COR-L47 (cell line): ENCODE results near the gene SF3B2.
"Not testable (repeated sequence)": the region's sequence is repeated elsewhere in the genome, so short reads cannot be mapped to it uniquely, and the experiment has no call there.

Experiments
- DNase-seq: peaks from one replicate; lab custom pipeline; 2025; lab: John Stamatoyannopoulos, UW

The SF3B2 gene, protein sequence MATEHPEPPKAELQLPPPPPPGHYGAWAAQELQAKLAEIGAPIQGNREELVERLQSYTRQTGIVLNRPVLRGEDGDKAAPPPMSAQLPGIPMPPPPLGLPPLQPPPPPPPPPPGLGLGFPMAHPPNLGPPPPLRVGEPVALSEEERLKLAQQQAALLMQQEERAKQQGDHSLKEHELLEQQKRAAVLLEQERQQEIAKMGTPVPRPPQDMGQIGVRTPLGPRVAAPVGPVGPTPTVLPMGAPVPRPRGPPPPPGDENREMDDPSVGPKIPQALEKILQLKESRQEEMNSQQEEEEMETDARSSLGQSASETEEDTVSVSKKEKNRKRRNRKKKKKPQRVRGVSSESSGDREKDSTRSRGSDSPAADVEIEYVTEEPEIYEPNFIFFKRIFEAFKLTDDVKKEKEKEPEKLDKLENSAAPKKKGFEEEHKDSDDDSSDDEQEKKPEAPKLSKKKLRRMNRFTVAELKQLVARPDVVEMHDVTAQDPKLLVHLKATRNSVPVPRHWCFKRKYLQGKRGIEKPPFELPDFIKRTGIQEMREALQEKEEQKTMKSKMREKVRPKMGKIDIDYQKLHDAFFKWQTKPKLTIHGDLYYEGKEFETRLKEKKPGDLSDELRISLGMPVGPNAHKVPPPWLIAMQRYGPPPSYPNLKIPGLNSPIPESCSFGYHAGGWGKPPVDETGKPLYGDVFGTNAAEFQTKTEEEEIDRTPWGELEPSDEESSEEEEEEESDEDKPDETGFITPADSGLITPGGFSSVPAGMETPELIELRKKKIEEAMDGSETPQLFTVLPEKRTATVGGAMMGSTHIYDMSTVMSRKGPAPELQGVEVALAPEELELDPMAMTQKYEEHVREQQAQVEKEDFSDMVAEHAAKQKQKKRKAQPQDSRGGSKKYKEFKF

DNA sequence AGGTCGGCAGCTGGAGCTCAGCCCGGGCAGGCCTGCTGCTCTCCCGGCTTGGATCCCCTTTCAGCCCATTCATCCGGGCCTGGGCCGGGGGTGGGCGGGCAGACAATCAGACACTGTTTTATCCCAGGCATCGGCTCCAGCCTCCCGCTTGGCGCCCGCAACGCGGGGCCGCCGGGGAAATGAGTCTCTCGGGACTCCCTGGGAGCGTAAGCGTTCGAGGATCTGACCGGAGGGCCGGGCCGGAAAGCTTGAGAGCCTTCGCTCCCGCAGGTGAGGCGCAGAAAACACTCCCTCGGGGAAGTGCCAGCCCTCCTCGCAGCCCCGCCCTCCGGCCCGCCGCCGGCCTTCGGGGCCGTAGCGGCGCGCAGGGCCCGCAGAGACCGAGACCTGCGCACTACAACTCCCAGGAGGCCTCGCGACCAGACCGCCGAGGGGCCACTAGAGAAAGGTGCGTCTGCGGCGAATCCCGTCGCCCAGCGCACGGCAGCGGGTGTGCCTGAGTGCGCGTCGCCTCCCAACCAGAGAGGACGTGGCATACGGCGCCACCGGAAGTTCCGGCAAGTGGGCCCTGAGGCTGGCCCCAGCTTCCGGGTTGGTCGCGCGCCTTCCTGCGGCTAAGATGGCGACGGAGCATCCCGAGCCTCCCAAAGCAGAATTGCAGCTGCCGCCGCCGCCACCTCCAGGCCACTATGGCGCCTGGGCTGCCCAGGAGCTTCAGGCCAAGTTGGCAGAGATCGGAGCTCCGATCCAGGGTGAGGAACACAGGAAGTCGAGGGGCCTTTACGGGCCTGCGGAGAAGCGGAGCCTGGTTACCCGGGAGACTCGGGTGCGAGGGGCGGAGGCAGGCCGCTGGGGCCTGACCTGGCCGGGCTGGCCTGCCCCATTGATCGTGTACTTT lies at the start of gene SF3B2:
TSS of gene SF3B2 (plus strand) at position 599 of the 898 bp plus-strand sequence. CDS start at position 620, 21 bp downstream.
- DNase-seq, result peak; percentile 96

DNA sequence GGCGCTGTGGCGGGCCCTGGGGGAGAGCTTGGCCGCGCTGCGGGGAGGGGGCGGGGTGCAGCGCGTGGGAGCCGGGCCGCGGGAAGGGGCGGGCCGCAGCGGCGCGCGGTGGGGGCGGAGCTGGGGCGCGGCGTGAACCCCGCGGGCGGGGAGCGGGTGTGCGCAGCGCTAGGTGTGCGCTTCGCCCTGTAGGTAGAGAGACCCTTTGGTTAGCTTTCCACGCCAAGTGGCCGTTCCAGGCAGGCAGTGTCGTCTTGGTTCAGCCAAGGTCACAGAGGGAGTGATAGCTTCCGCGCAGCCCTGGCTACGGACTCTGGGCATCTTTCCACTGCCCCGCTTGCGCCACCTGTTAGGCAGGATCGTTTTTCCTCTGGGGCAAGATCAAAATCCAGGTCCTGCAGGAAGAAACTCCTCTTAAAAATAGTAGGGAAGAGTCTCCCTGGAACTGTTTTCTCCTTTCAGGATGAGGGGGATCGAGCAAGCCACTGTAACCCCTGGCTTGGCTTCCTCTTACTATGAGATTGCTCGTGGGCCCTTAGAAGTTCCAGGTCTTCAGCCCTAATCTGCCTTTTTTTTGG lies 49.4 kb upstream of the SF3B2 start:
- DNase-seq, result peak; percentile 51

DNA sequence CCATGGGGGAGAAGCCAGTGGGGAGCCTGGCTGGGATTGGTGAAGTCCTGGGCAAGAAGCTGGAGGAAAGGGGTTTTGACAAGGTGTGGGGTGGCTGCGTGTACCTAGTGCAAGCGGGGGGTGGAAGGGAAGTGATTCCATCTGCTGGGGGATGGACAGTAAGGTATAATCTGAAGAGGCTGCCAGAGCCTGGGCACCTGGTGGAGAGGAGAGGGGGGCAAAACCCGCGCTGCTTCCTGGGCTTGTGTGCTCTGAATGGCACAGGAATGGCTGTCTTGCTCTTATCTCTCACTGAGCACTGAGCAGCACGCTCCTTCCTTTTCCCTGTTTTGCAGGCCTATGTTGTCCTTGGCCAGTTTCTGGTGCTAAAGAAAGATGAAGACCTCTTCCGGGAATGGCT lies 48.9 kb upstream of the SF3B2 start:
- DNase-seq, result no peak

DNA sequence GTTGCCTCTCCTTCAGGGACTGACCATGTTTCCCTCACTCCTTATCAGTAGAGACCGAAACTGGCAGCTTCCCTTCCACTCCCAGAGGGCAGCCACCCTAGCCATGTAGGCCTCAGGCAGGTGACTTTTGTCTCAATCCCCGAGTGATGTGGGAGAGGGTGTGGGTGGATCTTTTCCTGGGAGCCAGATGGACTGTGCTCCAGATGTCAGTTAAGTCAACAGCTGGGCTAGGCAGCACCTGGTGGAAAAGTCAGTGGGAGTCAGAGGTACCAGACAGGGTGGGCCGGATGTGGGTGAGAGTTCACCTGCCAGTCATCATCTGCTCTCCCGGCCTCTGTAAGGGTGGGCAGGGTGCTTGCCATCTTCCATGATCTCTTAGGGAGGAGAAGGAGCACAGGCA lies 48.0 kb upstream of the SF3B2 start:
- no peak for DNase-seq

DNA sequence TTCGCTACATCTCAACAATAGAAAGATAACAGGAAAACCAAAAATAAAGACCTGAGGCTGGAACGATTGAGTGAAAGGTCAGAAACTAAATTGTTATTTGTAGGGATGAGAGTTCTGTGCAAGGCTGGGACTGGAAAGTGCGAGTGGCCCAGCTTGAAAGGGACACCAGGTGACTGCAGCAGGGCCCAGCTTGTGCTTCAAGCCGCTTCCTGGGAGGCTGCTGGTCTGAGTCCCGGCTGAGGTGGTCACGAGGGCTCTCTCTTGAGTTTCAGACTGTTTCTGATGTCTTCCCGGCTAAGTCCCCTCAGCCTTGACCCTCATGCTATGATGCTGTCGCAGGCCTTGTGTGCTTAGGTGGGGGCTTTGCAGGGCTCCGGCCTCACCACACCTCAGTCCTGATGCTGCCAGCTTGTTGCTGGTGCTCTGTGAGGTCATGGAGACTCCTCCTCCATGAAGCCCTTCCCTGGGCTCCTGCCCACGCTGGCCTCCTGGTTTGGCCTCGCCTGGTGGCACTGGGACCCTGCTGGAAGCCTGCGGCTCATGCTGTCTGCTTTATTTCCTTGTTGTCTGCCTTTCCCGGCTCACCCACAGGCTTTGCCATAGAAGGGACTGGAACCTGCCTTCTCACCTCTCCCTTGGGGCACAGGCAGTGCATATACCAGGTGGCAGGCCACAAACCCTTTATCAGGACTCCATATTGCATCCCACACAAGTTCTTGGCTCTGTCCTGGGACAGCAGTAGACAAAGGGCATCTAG lies 45.9 kb upstream of the SF3B2 start:
- DNase-seq, result no peak

DNA sequence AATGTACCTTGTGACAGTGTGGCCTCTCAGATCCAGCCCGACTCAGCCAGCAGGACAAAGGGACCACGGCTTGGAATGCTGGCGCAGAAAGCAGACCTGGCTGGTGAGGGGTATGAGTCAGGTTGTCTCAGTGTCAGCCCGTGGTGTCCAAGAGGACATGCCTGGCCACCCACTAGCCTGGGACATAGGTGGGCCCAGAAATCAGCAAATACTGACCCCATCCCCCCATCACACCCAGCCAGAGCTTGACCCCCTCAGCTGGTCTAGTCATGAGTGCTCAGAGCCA lies 45.3 kb upstream of the SF3B2 start:
- no peak for DNase-seq

DNA sequence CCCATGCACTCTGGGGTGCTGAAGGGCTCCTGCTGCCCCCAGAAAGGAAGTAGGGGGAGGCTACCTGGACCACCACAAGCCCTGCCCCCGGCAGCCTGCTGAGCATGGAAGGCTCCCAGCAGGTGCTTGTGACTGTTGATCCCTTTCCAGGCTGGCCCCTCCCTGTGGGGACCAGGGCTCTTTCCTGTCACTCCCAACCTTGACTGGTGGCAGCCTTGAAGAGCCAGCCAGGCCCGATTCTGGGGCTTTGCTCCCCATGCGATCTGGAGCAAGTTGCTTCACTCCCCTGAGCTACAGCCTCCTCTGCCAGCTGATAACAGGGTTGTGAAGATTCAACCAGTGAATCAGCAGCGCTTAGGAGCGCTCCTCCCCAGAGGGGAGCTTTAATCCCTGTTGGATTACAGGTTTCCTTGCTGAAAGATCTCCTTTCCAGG lies 44.9 kb upstream of the SF3B2 start:
- no peak for DNase-seq

DNA sequence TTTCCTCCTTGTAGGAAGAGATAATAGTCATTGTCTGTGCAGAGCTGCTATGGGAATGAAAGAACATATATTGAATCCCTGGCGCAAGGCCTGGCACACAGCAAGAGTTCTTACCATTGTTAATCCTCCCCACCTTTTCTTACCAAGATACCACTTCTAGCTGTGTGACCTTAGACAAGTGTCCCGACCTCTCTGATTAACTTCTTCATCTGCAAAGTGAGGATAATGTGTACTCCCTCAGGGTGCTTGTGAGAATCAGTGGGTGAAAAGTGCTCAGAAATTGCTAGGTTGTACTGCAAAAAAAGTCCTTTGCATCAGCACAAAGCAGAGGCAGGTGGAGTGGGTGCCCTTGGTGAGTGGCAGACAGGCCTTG lies 44.1 kb upstream of the SF3B2 start:
- DNase-seq, result no peak

DNA sequence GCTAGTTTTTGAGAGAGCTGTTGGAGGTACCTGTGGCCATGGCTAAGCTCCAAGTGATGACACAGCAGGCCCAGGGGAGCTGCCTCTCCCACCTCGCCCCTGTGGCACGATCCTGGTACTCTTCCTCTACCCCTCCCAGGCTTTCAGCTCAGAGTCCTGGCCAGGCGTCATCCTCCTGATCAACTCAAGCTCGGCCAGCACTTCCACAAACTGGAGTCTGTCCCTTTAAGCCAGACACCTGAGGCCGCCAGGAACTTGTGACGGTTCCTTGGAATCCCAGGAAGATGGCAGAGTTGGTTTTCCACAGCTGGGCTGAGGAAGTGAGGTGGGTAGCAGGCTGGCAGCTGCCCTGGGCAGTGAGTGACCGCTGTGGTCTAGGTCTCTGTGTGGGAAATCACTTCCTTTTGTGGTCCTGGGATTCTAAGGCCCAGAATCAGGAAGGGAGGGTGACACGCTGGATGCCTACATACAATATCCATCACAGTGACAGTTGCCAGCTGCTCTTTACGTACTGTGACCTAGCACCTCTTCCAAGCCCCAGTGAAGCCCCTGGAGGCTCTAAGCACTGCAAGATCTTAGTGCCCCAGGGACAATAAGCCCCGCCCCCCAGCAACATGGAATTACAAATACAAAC lies 43.6 kb upstream of the SF3B2 start:
- DNase-seq, result no peak

DNA sequence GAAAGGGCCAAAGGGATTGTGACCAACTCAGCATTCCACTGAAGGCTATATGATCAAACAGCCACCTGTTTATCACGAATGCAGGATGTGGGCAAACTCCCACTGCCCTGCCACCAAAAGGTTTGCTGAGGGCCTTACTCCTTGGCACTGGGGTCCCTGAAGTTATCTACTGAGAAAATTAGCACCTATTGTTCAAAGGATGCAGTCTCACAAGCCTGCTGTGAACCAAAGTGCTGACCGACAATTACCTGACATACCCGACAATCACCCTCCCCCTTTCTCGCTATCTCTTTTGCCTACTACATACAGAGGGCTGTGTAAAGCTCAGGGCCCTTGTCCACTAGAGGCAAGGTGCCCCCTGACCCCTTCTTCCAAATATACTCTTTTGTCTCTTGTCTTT lies 42.1 kb upstream of the SF3B2 start:
- not testable (repeated sequence) for DNase-seq

DNA sequence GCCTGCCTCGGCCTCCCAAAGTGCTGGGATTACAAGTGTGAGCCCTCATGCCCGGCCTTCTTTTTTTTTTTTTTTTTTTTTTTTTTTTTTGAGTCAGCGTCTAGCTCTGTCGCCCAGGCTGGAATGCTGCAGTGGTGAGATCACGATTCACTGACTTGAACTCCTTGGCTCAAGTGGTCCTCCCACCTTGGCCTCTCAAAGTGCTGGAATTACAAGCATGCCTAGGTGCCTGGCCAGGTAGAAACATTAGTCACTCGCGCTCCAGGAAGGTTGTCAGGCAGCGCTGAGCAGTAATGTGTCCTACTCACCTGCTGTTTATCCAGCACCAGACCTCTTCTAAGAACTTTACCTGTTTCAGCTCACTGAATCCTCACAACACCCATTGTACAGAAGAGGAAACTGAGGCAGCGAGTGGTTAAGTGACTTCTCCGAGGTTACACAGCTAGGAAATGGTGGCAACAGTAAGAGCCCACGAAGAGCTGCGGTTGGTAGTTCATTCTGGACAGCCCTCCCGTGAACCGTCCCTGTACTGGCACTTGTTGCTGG lies 40.9 kb upstream of the SF3B2 start:
- no peak for DNase-seq

DNA sequence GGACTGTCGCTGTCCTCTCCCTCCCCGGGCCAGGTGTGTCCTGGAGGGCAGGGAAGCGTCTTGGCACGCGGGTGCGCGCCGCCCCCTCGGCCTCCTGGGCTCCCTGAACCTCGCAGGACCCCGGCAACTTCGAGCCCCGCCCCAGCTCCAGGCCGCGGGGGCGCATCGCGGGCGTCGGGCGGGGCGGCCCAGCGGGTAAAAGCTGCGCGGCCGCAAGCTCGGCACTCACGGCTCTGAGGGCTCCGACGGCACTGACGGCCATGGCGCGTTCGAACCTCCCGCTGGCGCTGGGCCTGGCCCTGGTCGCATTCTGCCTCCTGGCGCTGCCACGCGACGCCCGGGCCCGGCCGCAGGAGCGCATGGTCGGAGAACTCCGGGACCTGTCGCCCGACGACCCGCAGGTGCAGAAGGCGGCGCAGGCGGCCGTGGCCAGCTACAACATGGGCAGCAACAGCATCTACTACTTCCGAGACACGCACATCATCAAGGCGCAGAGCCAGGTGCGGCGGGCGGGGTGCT lies 40.3 kb upstream of the SF3B2 start, which contains the start of gene CST6:
TSS of gene CST6 (plus strand) at position 224 of the 519 bp plus-strand sequence. CDS start at position 261, 37 bp downstream.
- no peak for DNase-seq

DNA sequence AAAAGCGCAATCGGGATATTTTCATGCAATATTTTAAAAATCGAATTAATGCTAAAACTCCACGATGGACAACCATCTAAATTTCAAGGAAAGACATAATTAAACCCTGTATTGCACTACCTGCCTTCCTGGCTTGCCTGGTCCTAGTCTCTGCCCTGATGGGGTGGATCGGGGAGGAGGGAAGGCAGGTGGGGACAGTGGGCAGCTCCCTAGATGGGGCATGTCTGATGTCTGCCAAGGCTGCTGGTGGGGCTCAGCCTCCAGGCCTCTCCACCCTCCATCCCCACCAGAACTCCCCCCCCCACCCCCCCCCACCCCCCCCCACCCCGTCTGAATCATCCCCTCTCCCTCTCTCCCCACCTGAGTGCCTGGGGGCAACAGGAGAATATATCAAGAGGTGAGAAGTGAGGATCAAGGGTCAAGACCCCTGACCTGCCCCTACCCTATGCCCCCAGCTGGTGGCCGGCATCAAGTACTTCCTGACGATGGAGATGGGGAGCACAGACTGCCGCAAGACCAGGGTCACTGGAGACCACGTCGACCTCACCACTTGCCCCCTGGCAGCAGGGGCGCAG lies 39.7 kb upstream of the SF3B2 start:
- DNase-seq, result no peak

DNA sequence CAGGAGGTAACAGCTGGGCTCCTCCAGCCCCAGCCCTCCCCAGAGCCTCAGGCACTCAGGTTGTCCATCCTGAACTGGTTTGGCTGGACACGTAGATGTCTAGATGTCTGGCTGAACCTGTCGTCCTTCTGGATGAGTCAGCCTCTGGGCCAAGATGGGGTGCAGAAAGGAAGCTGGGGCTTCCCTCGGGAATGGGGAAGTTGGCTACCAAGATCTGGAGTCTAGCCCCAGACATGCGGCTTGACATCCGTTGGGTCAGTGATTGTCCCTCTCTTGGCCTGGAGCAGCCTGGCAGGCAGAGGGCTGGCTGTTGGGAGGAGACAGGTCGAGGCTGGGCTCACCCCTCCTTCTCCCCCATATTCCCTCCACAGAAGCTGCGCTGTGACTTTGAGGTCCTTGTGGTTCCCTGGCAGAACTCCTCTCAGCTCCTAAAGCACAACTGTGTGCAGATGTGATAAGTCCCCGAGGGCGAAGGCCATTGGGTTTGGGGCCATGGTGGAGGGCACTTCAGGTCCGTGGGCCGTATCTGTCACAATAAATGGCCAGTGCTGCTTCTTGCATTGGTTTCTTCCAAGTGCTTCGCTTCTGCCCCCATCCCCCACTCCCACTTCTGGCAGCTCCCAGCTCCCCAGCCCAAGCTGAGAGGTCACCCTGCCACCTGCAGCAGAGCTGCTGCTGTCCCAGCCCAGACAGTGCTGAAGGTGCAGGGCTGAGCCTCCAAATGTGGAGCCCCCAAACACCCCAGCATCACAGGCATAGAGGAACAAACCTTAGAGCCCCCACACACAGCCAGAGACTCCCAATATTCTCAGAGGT lies 39.0 kb upstream of the SF3B2 start:
- no peak for DNase-seq

DNA sequence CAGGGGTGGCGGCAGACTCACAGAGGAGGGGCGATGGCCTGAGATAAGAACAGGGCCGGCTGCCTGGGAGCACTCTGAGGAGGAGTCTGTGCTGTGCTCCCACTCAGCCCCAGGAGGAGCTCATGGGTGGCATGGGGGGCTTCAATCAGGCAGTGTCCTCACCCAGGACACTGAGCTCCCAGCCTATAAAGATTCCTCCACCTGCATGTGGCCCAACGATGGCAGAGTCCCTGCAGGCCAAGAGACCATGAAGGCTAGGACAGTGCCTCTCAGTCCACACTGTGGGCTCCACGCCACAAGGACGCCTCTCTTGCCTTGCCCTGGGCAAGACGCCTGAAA lies 38.4 kb upstream of the SF3B2 start:
- no peak for DNase-seq

DNA sequence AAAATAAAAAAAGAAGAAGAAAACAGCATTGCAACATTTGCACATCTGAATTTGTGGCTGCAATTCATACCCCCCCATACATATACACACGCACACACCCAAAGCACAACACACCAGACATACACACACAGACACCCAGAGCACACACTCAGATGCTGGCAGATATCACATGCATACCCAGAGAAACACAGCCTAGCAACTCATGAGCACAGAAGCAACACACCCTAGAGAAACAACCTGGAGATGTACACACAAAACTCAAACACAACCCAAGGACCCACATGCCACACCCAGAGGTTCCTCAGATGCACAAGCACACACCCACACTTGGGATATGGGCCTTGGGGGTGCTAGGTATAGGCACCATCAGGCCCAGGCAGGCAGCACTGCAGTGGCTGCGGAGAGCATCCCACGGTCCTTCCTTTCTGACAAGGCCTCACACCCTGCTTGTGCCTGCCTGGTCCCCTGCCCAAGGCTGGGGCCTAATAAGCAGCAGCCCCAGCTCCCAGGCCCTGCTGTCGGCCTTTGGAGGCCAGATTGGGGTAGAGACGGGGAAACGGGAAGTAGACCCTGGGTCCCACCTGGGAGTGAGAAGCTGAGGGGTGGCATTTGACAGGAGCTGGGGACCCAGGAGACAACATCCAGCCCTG lies 37.2 kb upstream of the SF3B2 start:
- no peak for DNase-seq

DNA sequence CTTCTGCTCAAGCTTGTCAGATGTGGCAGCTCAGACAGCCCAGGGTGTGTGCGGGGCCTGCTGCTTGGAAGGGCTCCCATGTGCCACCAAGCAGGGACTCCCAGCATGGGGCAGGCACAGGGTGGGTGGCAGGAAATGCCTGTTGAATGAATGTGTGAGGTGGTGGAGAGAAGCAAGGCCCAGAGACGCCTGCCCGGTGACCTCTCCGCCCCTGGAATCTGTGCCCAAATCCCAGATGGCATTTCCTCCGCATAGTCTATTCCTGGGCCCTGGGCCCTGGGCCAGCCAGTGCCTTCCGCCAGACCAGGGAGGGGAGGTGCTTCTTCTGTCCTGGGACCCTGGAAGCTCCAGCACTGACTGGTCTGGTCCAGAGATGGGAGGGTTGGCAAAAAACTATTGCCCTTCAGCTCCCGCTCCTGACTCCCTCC lies 36.7 kb upstream of the SF3B2 start:
- DNase-seq, result no peak
